Neural cell (in vitro differentiated cells): ENCODE data around the gene SLAMF9. TPM values are rescaled to one million over a fixed set of nuclear protein-coding genes. Genes with fewer than 3 reads are reported as not detected.

Source experiments
- H2AFZ ChIP-seq: fragments of 200-600, 300-800 bp; sonication (generic), shearing (Covaris generic); 2 replicates; pipeline ENCODE4 v1.6.0; 2014; ENCODE audit warnings: low read depth, mild to moderate bottlenecking, antibody characterized with exemption, low read length, moderate library complexity
- H3F3A ChIP-seq: fragments of 200-600 bp; shearing (Covaris generic); 2 replicates; pipeline ENCODE4 v1.6.1; 2016; ENCODE audit warnings: mild to moderate bottlenecking, moderate library complexity, mixed read lengths, antibody characterized with exemption, low read length; ENCODE audit not compliant: insufficient read depth, poor library complexity, severe bottlenecking
- H3K27ac ChIP-seq: fragments of 200-600, 300-800 bp; sonication (generic), shearing (Covaris generic); 2 replicates; pipeline ENCODE4 v1.5.1; 2014; ENCODE audit warnings: mild to moderate bottlenecking, low read length, moderate library complexity
- H3K27me3 ChIP-seq: fragments of 300-800, 200-600 bp; sonication (generic), shearing (Covaris generic); 2 replicates; pipeline ENCODE4 v1.6.0; 2014; ENCODE audit warnings: mild to moderate bottlenecking, low read depth, low read length, moderate library complexity; ENCODE audit not compliant: insufficient read depth
- H3K36me3 ChIP-seq: fragments of 300-800, 200-600 bp; sonication (generic), shearing (Covaris generic); 2 replicates; pipeline ENCODE4 v1.5.1; 2014; ENCODE audit warnings: mild to moderate bottlenecking, antibody characterized with exemption, low read length, moderate library complexity; ENCODE audit not compliant: insufficient read depth
- H3K4me2 ChIP-seq: fragments of 300-800, 200-600 bp; sonication (generic), shearing (Covaris generic); 2 replicates; pipeline ENCODE4 v1.6.0; 2014; ENCODE audit warnings: mild to moderate bottlenecking, low read length
- H3K4me3 ChIP-seq: fragments of 300-800, 200-600 bp; sonication (generic), shearing (Covaris generic); 2 replicates; pipeline ENCODE4 v1.5.1; 2014; ENCODE audit warnings: mild to moderate bottlenecking, low read length, moderate library complexity
- H3K79me2 ChIP-seq: fragments of 200-600 bp; shearing (Covaris generic); replicated peaks from 2 replicates; pipeline ENCODE4 v1.6.0; 2014; ENCODE audit warnings: mild to moderate bottlenecking, low read length, moderate library complexity; ENCODE audit not compliant: insufficient read depth
- H3K9ac ChIP-seq: fragments of 300-800, 200-600 bp; sonication (generic), shearing (Covaris generic); 2 replicates; pipeline ENCODE4 v1.6.1; 2016; ENCODE audit warnings: mild to moderate bottlenecking, low read length, mixed read lengths
- H3K9me2 ChIP-seq: fragments of 200-600 bp; shearing (Covaris generic); 2 replicates; pipeline ENCODE4 v1.6.1; 2016; ENCODE audit warnings: mild to moderate bottlenecking, low read length, mixed read lengths; ENCODE audit not compliant: insufficient read depth
- H3K9me3 ChIP-seq: fragments of 200-600, 300-800 bp; sonication (generic), shearing (Covaris generic); 2 replicates; pipeline ENCODE4 v1.6.1; 2016; ENCODE audit warnings: mild to moderate bottlenecking, mixed run types, low read length, moderate library complexity, mixed read lengths
- H4K20me1 ChIP-seq: fragments of 200-600 bp; shearing (Covaris generic); 2 replicates; pipeline ENCODE4 v1.6.1; 2016; ENCODE audit warnings: mild to moderate bottlenecking, mixed run types; ENCODE audit not compliant: insufficient read depth
- EP300 ChIP-seq: fragments of 450-650 bp; conservative IDR thresholded peaks from 2 replicates; pipeline ENCODE4 v1.6.1; 2014; ENCODE audit warnings: antibody characterized with exemption, mild to moderate bottlenecking, moderate library complexity; ENCODE audit not compliant: poor library complexity, severe bottlenecking
- EZH2 ChIP-seq: fragments of 200-600, 300-800 bp; shearing (Covaris generic), sonication (generic); IDR thresholded peaks from 2 replicates; pipeline ENCODE4 v1.6.1; 2014; ENCODE audit warnings: antibody characterized with exemption, low read length, borderline replicate concordance, mild to moderate bottlenecking; ENCODE audit not compliant: insufficient read depth, poor library complexity, severe bottlenecking
- MXI1 ChIP-seq: fragments of 450-650 bp; conservative IDR thresholded peaks from 2 replicates; pipeline ENCODE4 v1.6.1; 2014; ENCODE audit warnings: antibody characterized with exemption, mild to moderate bottlenecking; ENCODE audit not compliant: poor library complexity, severe bottlenecking
- POLR2AphosphoS5 ChIP-seq: IDR thresholded peaks from 2 replicates; pipeline ENCODE4 v1.6.1; 2012
- RAD21 ChIP-seq: fragments of 450-650 bp; conservative IDR thresholded peaks from 2 replicates; pipeline ENCODE4 v1.6.1; 2014; ENCODE audit warnings: antibody characterized with exemption, mild to moderate bottlenecking, moderate library complexity
- SMC3 ChIP-seq: fragments of 450-650 bp; conservative IDR thresholded peaks from 2 replicates; pipeline ENCODE4 v1.6.1; 2014; ENCODE audit warnings: antibody characterized with exemption, mild to moderate bottlenecking, moderate library complexity; ENCODE audit not compliant: poor library complexity
- TAF1 ChIP-seq: IDR thresholded peaks from 2 replicates; pipeline ENCODE4 v1.6.1; 2012; ENCODE audit warnings: low read depth
- polyA plus RNA-seq: library from polyadenylated mRNA; depleted of rRNA; stranded (reverse); fragments of >200 nt; gene quantifications from 2 replicates; pipeline ENCODE4 v1.2.3, GENCODE V29; 2014
- TF ChIP-seq, protein P1 (sequence below): fragments of 450-650 bp; IDR thresholded peaks from 2 replicates; pipeline ENCODE4 v1.5.1; 2014; ENCODE audit warnings: antibody characterized with exemption, mild to moderate bottlenecking, moderate library complexity; ENCODE audit not compliant: poor library complexity, severe bottlenecking
- TF ChIP-seq, protein P2 (sequence below): IDR thresholded peaks from 2 replicates; pipeline ENCODE4 v1.6.1; 2012; ENCODE audit warnings: borderline replicate concordance

Gene SLAMF9
- polyA plus RNA-seq, 1 donor from 2014 or later, result not detected

DNA sequence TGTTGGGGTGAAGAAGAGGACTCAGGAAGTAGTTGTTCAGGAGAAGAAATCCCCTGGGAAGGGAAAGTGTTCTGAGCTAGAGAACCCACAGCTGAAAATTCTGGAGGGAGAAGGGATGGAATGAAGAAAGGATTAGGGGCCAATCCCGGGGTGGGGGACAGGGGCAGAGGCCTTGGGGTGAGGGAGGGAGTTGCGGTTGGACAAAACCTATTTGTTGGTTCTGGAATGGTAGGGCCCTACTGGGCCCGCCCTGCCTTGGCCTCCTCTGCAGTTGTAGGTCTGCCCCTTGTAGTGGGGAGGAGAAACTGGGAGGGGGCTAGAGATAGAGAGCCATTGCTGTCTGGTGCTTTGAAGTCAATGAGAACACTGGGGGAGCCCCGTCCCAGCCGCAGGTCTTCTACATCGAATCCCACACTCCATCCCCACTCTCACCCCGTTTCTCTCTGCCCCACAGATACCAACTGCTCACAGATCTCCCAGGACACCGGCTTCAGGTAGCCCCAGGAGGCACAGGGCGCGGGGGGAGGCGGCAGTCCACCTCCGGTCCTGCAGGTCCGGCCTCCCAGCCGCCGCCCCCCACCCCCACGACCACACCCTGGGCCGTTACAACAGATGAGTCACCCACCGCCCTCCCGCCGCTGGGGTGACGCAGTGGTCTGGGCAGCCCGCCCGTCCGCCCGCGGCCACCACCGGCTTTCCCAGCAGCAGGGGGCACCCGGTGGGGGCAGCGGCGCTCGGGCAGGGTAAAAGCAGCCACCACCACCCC, 29.8 kb downstream of the SLAMF9 start:
- no peaks in the 10 kb centered on the region for H3K79me2 ChIP-seq

DNA sequence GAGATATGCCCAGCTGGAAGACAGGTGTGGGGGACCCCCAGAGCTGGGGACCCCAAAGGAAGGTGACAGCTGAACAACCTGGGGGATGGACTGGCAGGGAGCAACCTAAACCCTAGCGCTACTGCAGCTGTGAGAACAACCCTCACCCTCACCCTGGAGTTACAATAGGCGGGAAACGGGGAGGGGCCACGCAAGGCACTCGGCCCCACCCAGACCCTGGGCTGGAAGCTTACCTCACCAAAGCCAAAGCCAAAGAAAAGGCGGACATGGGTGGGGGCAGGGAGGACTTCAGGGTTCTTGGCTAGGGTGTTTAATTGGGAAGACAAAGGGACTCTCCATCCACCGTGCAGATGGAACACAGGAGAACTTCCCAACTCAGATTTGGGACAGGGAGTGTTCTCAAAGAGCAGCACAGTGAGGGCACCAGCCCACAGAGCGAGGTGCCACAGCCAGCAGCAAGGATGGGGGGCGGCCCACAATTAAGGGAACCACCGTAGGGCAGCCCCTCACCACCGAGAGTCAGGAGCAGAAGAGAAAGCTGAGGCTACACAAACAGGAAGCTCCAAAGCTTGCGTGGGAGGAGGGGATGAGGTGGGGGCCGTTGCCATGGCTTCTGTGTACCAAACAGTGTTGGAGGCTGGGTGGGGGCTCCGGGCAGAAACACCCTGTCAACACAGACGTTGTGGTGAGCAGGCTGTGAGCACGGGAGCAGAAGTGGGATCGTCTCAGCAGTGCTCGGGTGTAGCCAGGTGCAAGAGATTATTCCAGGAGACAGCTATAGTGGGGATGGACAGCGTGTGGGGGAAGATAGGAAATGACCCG, 30.6 kb downstream of the SLAMF9 start:
- Histone ChIP-seq H3K9ac (no peak overlapping the region), H3K27ac (no peak overlapping the region)
- no peak for TF ChIP-seq POLR2AphosphoS5
- no peak for TF ChIP-seq SMC3
- TF ChIP-seq EP300, result no peak
- no peak for TF ChIP-seq RAD21
- TF ChIP-seq MXI1, result no peak
- TF ChIP-seq, protein P1, sequence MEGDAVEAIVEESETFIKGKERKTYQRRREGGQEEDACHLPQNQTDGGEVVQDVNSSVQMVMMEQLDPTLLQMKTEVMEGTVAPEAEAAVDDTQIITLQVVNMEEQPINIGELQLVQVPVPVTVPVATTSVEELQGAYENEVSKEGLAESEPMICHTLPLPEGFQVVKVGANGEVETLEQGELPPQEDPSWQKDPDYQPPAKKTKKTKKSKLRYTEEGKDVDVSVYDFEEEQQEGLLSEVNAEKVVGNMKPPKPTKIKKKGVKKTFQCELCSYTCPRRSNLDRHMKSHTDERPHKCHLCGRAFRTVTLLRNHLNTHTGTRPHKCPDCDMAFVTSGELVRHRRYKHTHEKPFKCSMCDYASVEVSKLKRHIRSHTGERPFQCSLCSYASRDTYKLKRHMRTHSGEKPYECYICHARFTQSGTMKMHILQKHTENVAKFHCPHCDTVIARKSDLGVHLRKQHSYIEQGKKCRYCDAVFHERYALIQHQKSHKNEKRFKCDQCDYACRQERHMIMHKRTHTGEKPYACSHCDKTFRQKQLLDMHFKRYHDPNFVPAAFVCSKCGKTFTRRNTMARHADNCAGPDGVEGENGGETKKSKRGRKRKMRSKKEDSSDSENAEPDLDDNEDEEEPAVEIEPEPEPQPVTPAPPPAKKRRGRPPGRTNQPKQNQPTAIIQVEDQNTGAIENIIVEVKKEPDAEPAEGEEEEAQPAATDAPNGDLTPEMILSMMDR, result no peak
- no peak for TF ChIP-seq EZH2

More for the DNA sequence above, 29.8 kb downstream of the SLAMF9 start:
- H3K9ac ChIP-seq, result no peak overlapping the region
- H3K9me2 ChIP-seq, result no peaks in the 10 kb centered on the region
- H4K20me1 ChIP-seq, result no peaks in the 10 kb centered on the region
- no peak overlapping the region for H3K4me3 ChIP-seq
- no peaks in the 10 kb centered on the region for H3K36me3 ChIP-seq
- no peak overlapping the region for H3K27ac ChIP-seq
- H3K27me3 ChIP-seq, result peaks cover 21% of the 10 kb centered on the region
- H3F3A ChIP-seq, result no peaks in the 10 kb centered on the region
- no peak for TF ChIP-seq EZH2
- TF ChIP-seq SMC3, result no peak
- TF ChIP-seq POLR2AphosphoS5, result no peak
- no peak for TF ChIP-seq EP300
- no peak for TF ChIP-seq TAF1
- TF ChIP-seq, protein P2, sequence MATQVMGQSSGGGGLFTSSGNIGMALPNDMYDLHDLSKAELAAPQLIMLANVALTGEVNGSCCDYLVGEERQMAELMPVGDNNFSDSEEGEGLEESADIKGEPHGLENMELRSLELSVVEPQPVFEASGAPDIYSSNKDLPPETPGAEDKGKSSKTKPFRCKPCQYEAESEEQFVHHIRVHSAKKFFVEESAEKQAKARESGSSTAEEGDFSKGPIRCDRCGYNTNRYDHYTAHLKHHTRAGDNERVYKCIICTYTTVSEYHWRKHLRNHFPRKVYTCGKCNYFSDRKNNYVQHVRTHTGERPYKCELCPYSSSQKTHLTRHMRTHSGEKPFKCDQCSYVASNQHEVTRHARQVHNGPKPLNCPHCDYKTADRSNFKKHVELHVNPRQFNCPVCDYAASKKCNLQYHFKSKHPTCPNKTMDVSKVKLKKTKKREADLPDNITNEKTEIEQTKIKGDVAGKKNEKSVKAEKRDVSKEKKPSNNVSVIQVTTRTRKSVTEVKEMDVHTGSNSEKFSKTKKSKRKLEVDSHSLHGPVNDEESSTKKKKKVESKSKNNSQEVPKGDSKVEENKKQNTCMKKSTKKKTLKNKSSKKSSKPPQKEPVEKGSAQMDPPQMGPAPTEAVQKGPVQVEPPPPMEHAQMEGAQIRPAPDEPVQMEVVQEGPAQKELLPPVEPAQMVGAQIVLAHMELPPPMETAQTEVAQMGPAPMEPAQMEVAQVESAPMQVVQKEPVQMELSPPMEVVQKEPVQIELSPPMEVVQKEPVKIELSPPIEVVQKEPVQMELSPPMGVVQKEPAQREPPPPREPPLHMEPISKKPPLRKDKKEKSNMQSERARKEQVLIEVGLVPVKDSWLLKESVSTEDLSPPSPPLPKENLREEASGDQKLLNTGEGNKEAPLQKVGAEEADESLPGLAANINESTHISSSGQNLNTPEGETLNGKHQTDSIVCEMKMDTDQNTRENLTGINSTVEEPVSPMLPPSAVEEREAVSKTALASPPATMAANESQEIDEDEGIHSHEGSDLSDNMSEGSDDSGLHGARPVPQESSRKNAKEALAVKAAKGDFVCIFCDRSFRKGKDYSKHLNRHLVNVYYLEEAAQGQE, result no peak
- TF ChIP-seq, protein P1, result no peak
- TF ChIP-seq RAD21, result no peak
- no peak for TF ChIP-seq MXI1
- H3K9me3 ChIP-seq, result no peaks in the 10 kb centered on the region
- no peak overlapping the region for H3K4me2 ChIP-seq
- no peak overlapping the region for H2AFZ ChIP-seq

More for the DNA sequence above, 30.6 kb downstream of the SLAMF9 start:
- Histone ChIP-seq H3K36me3 (no peaks in the 10 kb centered on the region), H3K79me2 (no peaks in the 10 kb centered on the region), H3F3A (no peaks in the 10 kb centered on the region), H3K4me2 (no peak overlapping the region), H3K9me2 (no peaks in the 10 kb centered on the region), H3K9me3 (no peaks in the 10 kb centered on the region), H4K20me1 (no peaks in the 10 kb centered on the region), H2AFZ (no peak overlapping the region), H3K27me3 (peaks cover 21% of the 10 kb centered on the region), H3K4me3 (no peak overlapping the region)
